HepG2 (cell line): ENCODE data around the gene RUVBL2. TPM values are rescaled to one million over a fixed set of nuclear protein-coding genes. Genes with fewer than 3 reads are reported as not detected.
A peak's percentile ranks its signal among the peaks of the same experiment; 100 is the strongest.

Experiments
- ARNT2 ChIP-seq: sonication (generic); formaldehyde crosslinking; IDR thresholded peaks from 2 replicates; pipeline ENCODE4 v1.8.0; 2022; ENCODE audit warnings: mild to moderate bottlenecking, low read depth, missing genetic modification reagents, moderate library complexity
- CCDC6 ChIP-seq: sonication (generic); formaldehyde crosslinking; IDR thresholded peaks from 2 replicates; pipeline ENCODE4 v1.8.1; 2022; ENCODE audit warnings: mild to moderate bottlenecking, missing genetic modification reagents, moderate library complexity
- FOXC1 ChIP-seq: sonication (generic); formaldehyde crosslinking; IDR thresholded peaks from 2 replicates; pipeline ENCODE4 v1.8.0; 2022; ENCODE audit warnings: mild to moderate bottlenecking, missing genetic modification reagents, borderline replicate concordance
- MTA3 ChIP-seq: sonication (generic); formaldehyde crosslinking; IDR thresholded peaks from 2 replicates; pipeline ENCODE4 v1.4.0; 2020; ENCODE audit warnings: missing genetic modification reagents
- POLR2G ChIP-seq: fragments of 200-400 bp; formaldehyde crosslinking; IDR thresholded peaks from 2 replicates; pipeline ENCODE4 v1.6.1; 2018; ENCODE audit warnings: mild to moderate bottlenecking, low read depth, low read length, moderate library complexity
- PRPF4 ChIP-seq: fragments of 200-400 bp; formaldehyde crosslinking; IDR thresholded peaks from 2 replicates; pipeline ENCODE4 v1.6.1; 2016; ENCODE audit warnings: low read length, low read depth; ENCODE audit not compliant: poor library complexity, severe bottlenecking
- SAFB2 ChIP-seq: sonication (generic); formaldehyde crosslinking; IDR thresholded peaks from 2 replicates; pipeline ENCODE4 v1.5.1; 2020; ENCODE audit warnings: missing genetic modification reagents, low read depth, mild to moderate bottlenecking, borderline replicate concordance
- TRIM24 ChIP-seq: sonication (generic); formaldehyde crosslinking; IDR thresholded peaks from 2 replicates; pipeline ENCODE4 v1.8.0; 2022; ENCODE audit warnings: mild to moderate bottlenecking, missing genetic modification reagents
- ZNF331 ChIP-seq: sonication (generic); formaldehyde crosslinking; IDR thresholded peaks from 2 replicates; pipeline ENCODE4 v1.4.0; 2020; ENCODE audit warnings: missing genetic modification reagents
- ZNF557 ChIP-seq: sonication (generic); formaldehyde crosslinking; IDR thresholded peaks from 2 replicates; pipeline ENCODE4 v1.4.0; 2020; ENCODE audit warnings: missing genetic modification reagents
- ZNF747 ChIP-seq: sonication (generic); formaldehyde crosslinking; IDR thresholded peaks from 2 replicates; pipeline ENCODE4 v1.8.1; 2023; ENCODE audit warnings: missing genetic modification reagents, mild to moderate bottlenecking, borderline replicate concordance
- ZNF839 ChIP-seq: sonication (generic); formaldehyde crosslinking; IDR thresholded peaks from 2 replicates; pipeline ENCODE4 v1.4.0; 2020; ENCODE audit warnings: missing genetic modification reagents, mild to moderate bottlenecking, borderline replicate concordance
- ZNF841 ChIP-seq: sonication (generic); formaldehyde crosslinking; IDR thresholded peaks from 2 replicates; pipeline ENCODE4 v1.8.1; 2023; ENCODE audit warnings: missing genetic modification reagents, borderline replicate concordance
- polyA plus RNA-seq, 8 experiments: library from polyadenylated mRNA; depleted of rRNA in 3 of 8; stranded (reverse) in 7 of 8; unstranded in 1 of 8; fragments of >200 nt; fragmentation: Illumina TruSeq in 4 of 8; extraction: Trizol in 4 of 8; gene quantifications; 2 replicates each; pipeline versions ENCODE4 v1.2.1 to v1.2.3, GENCODE V29; 2011 to 2016; ENCODE audit warnings: low read depth in 4 of 8, missing spikeins in 1 of 8, mixed read lengths in 1 of 8; ENCODE audit not compliant: insufficient read depth in 1 of 8
- total RNA-seq, 5 experiments: library from RNA; depleted of rRNA; stranded (reverse); fragments of >200 nt; fragmentation: Illumina TruSeq; extraction: Trizol; gene quantifications; 2 replicates each; pipeline ENCODE4 v1.2.3, GENCODE V29; 2016; ENCODE audit warnings: low read depth in 1 of 5
- TF ChIP-seq, protein P1 (sequence below): sonication (generic); formaldehyde crosslinking; conservative IDR thresholded peaks from 2 replicates; pipeline ENCODE4 v1.4.0; 2020; ENCODE audit warnings: missing genetic modification reagents
- TF ChIP-seq, protein P2 (sequence below): fragments of 450-650 bp; IDR thresholded peaks from 2 replicates; pipeline ENCODE4 v1.6.1; 2016
- TF ChIP-seq, protein P3 (sequence below): sonication (generic); formaldehyde crosslinking; IDR thresholded peaks from 2 replicates; pipeline ENCODE4 v1.8.0; 2022; ENCODE audit warnings: missing genetic modification reagents, mild to moderate bottlenecking, moderate library complexity, borderline replicate concordance
- TF ChIP-seq, protein P4 (sequence below): IDR thresholded peaks from 2 replicates; pipeline ENCODE4 v1.6.1; 2012; ENCODE audit warnings: inconsistent platforms
- TF ChIP-seq, protein P5 (sequence below): sonication (generic); formaldehyde crosslinking; IDR thresholded peaks from 2 replicates; pipeline ENCODE4 v1.4.0; 2020; ENCODE audit warnings: missing genetic modification reagents

RUVBL2 gene
- total and polyA plus RNA-seq, 2 of the 13 experiments (the other 11 are each of a cell fraction or from before 2014, with no cell fraction given), result 120 to 122 TPM

DNA sequence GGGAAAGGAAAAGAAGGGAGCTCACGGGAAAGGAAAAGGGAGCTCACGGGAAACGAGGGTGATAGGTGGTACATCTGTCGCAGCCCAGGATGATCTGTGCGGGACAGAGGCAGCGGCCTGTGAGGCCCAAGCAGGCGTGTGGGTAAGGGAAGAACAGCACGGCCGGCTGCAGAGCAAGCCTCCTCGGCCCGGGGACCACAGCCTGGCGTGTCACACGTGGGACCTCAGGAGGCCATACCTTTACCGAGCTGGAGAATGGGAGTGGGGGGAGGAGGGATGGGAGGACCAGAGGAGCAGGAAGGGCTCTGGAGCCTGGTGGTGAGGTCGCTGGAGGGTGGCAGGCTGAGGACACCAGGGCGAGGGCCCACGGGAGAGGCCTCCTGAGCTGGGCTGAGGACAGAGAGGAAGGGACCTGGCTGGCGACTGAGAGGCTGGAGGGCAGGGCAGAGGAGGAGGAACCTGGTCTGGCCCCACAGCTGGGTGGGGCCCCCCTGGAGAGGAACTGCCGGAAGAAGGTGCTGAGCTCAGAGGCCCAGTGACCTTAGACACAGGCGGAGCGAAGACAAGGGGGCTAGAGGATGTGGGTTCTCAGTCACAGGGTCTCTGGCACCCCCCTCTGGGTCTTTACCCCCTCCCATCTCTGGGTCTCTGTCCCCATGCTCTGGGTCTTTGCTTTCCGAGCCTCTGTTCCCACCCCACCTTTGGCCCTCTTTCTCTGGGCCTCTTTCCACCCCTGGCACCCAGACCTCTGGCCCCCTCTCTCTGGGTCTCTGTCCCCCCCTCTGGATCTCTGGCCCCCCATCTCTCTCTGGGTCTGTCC lies 31.4 kb upstream of the RUVBL2 start (continued):
- TF ChIP-seq ZNF839 (CRISPR knock-in tag) (no peak), ZNF331 (peak; percentile 73), ZNF841 (no peak), CCDC6 (CRISPR knock-in tag) (peak; percentile 22; the same call in 1 of the 2 replicates), SAFB2 (peak; percentile 94), FOXC1 (CRISPR knock-in tag) (peak; percentile 64), MTA3 (no peak), ZNF557 (CRISPR knock-in tag) (peak; percentile 88), ZNF747 (peak; percentile 93; the same call in 1 of the 2 replicates), POLR2G (peak; percentile 98), PRPF4 (peak; percentile 31), ARNT2 (CRISPR knock-in tag) (peak; percentile 81; the same call in 1 of the 2 replicates), TRIM24 (no peak)
- TF ChIP-seq, protein P1, sequence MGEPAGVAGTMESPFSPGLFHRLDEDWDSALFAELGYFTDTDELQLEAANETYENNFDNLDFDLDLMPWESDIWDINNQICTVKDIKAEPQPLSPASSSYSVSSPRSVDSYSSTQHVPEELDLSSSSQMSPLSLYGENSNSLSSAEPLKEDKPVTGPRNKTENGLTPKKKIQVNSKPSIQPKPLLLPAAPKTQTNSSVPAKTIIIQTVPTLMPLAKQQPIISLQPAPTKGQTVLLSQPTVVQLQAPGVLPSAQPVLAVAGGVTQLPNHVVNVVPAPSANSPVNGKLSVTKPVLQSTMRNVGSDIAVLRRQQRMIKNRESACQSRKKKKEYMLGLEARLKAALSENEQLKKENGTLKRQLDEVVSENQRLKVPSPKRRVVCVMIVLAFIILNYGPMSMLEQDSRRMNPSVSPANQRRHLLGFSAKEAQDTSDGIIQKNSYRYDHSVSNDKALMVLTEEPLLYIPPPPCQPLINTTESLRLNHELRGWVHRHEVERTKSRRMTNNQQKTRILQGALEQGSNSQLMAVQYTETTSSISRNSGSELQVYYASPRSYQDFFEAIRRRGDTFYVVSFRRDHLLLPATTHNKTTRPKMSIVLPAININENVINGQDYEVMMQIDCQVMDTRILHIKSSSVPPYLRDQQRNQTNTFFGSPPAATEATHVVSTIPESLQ (CRISPR knock-in tag), result 0 out of 2 replicates have a peak, but pooled peaks have one; percentile 71
- TF ChIP-seq, protein P2, sequence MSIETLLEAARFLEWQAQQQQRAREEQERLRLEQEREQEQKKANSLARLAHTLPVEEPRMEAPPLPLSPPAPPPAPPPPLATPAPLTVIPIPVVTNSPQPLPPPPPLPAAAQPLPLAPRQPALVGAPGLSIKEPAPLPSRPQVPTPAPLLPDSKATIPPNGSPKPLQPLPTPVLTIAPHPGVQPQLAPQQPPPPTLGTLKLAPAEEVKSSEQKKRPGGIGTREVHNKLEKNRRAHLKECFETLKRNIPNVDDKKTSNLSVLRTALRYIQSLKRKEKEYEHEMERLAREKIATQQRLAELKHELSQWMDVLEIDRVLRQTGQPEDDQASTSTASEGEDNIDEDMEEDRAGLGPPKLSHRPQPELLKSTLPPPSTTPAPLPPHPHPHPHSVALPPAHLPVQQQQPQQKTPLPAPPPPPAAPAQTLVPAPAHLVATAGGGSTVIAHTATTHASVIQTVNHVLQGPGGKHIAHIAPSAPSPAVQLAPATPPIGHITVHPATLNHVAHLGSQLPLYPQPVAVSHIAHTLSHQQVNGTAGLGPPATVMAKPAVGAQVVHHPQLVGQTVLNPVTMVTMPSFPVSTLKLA, result no peak
- TF ChIP-seq, protein P3, sequence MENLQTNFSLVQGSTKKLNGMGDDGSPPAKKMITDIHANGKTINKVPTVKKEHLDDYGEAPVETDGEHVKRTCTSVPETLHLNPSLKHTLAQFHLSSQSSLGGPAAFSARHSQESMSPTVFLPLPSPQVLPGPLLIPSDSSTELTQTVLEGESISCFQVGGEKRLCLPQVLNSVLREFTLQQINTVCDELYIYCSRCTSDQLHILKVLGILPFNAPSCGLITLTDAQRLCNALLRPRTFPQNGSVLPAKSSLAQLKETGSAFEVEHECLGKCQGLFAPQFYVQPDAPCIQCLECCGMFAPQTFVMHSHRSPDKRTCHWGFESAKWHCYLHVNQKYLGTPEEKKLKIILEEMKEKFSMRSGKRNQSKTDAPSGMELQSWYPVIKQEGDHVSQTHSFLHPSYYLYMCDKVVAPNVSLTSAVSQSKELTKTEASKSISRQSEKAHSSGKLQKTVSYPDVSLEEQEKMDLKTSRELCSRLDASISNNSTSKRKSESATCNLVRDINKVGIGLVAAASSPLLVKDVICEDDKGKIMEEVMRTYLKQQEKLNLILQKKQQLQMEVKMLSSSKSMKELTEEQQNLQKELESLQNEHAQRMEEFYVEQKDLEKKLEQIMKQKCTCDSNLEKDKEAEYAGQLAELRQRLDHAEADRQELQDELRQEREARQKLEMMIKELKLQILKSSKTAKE (CRISPR knock-in tag), result peak; percentile 76
- TF ChIP-seq, protein P4, sequence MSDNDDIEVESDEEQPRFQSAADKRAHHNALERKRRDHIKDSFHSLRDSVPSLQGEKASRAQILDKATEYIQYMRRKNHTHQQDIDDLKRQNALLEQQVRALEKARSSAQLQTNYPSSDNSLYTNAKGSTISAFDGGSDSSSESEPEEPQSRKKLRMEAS, result peak; percentile 45; the same call in 1 of the 2 replicates
- TF ChIP-seq, protein P5, sequence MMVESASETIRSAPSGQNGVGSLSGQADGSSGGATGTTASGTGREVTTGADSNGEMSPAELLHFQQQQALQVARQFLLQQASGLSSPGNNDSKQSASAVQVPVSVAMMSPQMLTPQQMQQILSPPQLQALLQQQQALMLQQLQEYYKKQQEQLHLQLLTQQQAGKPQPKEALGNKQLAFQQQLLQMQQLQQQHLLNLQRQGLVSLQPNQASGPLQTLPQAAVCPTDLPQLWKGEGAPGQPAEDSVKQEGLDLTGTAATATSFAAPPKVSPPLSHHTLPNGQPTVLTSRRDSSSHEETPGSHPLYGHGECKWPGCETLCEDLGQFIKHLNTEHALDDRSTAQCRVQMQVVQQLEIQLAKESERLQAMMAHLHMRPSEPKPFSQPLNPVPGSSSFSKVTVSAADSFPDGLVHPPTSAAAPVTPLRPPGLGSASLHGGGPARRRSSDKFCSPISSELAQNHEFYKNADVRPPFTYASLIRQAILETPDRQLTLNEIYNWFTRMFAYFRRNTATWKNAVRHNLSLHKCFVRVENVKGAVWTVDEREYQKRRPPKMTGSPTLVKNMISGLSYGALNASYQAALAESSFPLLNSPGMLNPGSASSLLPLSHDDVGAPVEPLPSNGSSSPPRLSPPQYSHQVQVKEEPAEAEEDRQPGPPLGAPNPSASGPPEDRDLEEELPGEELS (CRISPR knock-in tag), result peak; percentile 72
